ENCODE results near the gene ZBTB17.
"Not testable (repeated sequence)": the region's sequence is repeated elsewhere in the genome, so short reads cannot be mapped to it uniquely, and the experiment has no call there.

DNA sequence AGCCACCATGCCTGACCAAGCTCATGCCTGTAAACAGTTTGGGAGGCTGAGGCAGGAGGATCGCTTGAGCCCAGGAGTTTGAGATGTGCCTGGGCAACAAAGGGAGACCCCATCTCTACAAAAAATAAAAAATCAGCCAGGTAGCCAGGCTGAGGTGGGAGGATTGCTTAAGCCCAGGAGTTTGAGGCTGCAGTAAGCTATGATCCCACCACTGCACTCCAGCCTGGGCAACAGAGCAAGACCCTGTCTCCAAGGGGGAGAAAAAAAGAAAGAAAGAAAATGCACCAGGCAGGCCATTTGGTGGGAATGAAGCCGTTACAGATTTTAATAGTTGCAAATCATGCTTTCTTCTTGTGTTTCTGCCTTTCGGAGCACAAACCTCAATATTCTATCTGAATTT is 62.3 kb downstream of the ZBTB17 start:
- not testable (repeated sequence) for TF ChIP-seq POLR2A (IDR thresholded peaks at IDR 0.05; ENCODE audit: control extremely low read depth in 1 of 2, low read depth in 2 of 2, low read length in 2 of 2); EZH2 (IDR thresholded peaks at IDR 0.05; ENCODE audit: low read depth, low read length, severe bottlenecking); EP300 (IDR thresholded peaks at IDR 0.05; ENCODE audit: borderline replicate concordance in 1 of 2, low read depth in 2 of 2, low read length in 2 of 2); RFX5 (IDR thresholded peaks at IDR 0.05; ENCODE audit: borderline replicate concordance, low read depth, low read length); CHD2 (IDR thresholded peaks at IDR 0.05; ENCODE audit: low read length); TBP (IDR thresholded peaks at IDR 0.05; ENCODE audit: low read depth, low read length); CREB1 (IDR thresholded peaks at IDR 0.05); NRF1 (IDR thresholded peaks at IDR 0.05; ENCODE audit: low read depth, low read length); EGR1 (IDR thresholded peaks at IDR 0.05; ENCODE audit: borderline replicate concordance, low read depth, low read length); RAD21 (IDR thresholded peaks at IDR 0.05 in 1 of 2, conservative IDR thresholded peaks at IDR 0.05 in 1 of 2; ENCODE audit: low read depth in 2 of 2, low read length in 2 of 2); JUND (IDR thresholded peaks at IDR 0.05; ENCODE audit: low read length)
- TF ChIP-seq, protein P1, sequence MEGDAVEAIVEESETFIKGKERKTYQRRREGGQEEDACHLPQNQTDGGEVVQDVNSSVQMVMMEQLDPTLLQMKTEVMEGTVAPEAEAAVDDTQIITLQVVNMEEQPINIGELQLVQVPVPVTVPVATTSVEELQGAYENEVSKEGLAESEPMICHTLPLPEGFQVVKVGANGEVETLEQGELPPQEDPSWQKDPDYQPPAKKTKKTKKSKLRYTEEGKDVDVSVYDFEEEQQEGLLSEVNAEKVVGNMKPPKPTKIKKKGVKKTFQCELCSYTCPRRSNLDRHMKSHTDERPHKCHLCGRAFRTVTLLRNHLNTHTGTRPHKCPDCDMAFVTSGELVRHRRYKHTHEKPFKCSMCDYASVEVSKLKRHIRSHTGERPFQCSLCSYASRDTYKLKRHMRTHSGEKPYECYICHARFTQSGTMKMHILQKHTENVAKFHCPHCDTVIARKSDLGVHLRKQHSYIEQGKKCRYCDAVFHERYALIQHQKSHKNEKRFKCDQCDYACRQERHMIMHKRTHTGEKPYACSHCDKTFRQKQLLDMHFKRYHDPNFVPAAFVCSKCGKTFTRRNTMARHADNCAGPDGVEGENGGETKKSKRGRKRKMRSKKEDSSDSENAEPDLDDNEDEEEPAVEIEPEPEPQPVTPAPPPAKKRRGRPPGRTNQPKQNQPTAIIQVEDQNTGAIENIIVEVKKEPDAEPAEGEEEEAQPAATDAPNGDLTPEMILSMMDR (IDR thresholded peaks at IDR 0.05; ENCODE audit: control extremely low read depth in 1 of 3, insufficient read depth in 1 of 3, low read depth in 1 of 3, low read length in 3 of 3), result not testable (repeated sequence)
- TF ChIP-seq, protein P2, sequence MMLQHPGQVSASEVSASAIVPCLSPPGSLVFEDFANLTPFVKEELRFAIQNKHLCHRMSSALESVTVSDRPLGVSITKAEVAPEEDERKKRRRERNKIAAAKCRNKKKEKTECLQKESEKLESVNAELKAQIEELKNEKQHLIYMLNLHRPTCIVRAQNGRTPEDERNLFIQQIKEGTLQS (IDR thresholded peaks at IDR 0.05; ENCODE audit: insufficient read depth, low read depth, low read length), result not testable (repeated sequence)

Data from H1 (cell line).